Activated CD4-positive, CD25-positive, alpha-beta regulatory T cell (primary cell): ENCODE results near the gene MDFIC.
A peak's percentile ranks its signal among the peaks of the same experiment; 100 is the strongest.

Source experiments
- DNase-seq, 4 experiments: peaks; one replicate each; lab custom pipeline; 2025; lab: John Stamatoyannopoulos, UW

The MDFIC gene

GRCh38 chr7:114928060-114928459 lies 6.2 kb downstream of the MDFIC start:
- no peak for DNase-seq

- no peak for DNase-seq
These were observed 7.7 kb downstream of the MDFIC start for GRCh38 chr7:114929570-114929969.

- DNase-seq = no peak
These were observed 8.3 kb downstream of the MDFIC start for GRCh38 chr7:114930107-114930661.

GRCh38 chr7:114930829-114931655 lies 9.1 kb downstream of the MDFIC start:
- DNase-seq = no peak

- DNase-seq = peak in 1 of 4 experiments; percentile 4
These were observed 9.7 kb downstream of the MDFIC start for GRCh38 chr7:114931656-114932011.

GRCh38 chr7:114932991-114933390 lies 11.1 kb downstream of the MDFIC start:
- no peak for DNase-seq

- DNase-seq = no peak
These were observed 11.8 kb downstream of the MDFIC start for GRCh38 chr7:114933658-114934057.

- DNase-seq = no peak
These were observed 12.2 kb downstream of the MDFIC start for GRCh38 chr7:114934086-114934485.

- no peak for DNase-seq
These were observed 12.8 kb downstream of the MDFIC start for GRCh38 chr7:114934713-114935112.

GRCh38 chr7:114936471-114936870 lies 14.6 kb downstream of the MDFIC start:
- no peak for DNase-seq

- no peak for DNase-seq
These were observed 15.6 kb downstream of the MDFIC start for GRCh38 chr7:114937446-114937845.

- DNase-seq = no peak
These were observed 16.9 kb downstream of the MDFIC start for GRCh38 chr7:114938785-114939184.

- DNase-seq = no peak
These were observed 17.7 kb downstream of the MDFIC start for GRCh38 chr7:114939484-114940097.

- DNase-seq = no peak
These were observed 18.3 kb downstream of the MDFIC start for GRCh38 chr7:114940220-114940619.

GRCh38 chr7:114941692-114942091 lies 19.8 kb downstream of the MDFIC start:
- no peak for DNase-seq

- no peak for DNase-seq
These were observed 20.7 kb downstream of the MDFIC start for GRCh38 chr7:114942446-114943175.

- DNase-seq = no peak
These were observed 21.6 kb downstream of the MDFIC start for GRCh38 chr7:114943530-114943929.

- no peak for DNase-seq
These were observed 22.3 kb downstream of the MDFIC start for GRCh38 chr7:114943953-114944744.

GRCh38 chr7:114944745-114945625 lies 23.1 kb downstream of the MDFIC start:
- DNase-seq = no peak

GRCh38 chr7:114949231-114949630 lies 27.3 kb downstream of the MDFIC start:
- no peak for DNase-seq

- no peak for DNase-seq
These were observed 30.4 kb downstream of the MDFIC start for GRCh38 chr7:114952296-114952695.
